Duodenal mucosa (tissue), 2 donors: ENCODE measurements around the gene PPP1R3C.

Source experiments
- H3K27ac ChIP-seq: one replicate; pipeline ENCODE4 v1.7.0; 2013; ENCODE audit warnings: low read depth, low read length
- H3K27me3 ChIP-seq, 2 donors: one replicate each; pipeline ENCODE4 v1.7.0; 2013; ENCODE audit warnings: low read length in 2 of 2, control low read depth in 1 of 2; ENCODE audit not compliant: insufficient read depth in 2 of 2, control insufficient read depth in 1 of 2
- H3K36me3 ChIP-seq, 2 donors: one replicate each; pipeline ENCODE4 v1.7.0; 2013; ENCODE audit warnings: low read length in 2 of 2, control low read depth in 1 of 2; ENCODE audit not compliant: insufficient read depth in 2 of 2, control insufficient read depth in 1 of 2
- H3K4me1 ChIP-seq, 2 donors: one replicate each; pipeline ENCODE4 v1.7.0; 2013; ENCODE audit warnings: low read length in 2 of 2, control low read depth in 1 of 2; ENCODE audit not compliant: insufficient read depth in 2 of 2, control insufficient read depth in 1 of 2
- H3K4me3 ChIP-seq, 2 donors: one replicate each; pipeline ENCODE4 v1.7.0; 2013; ENCODE audit warnings: low read length in 2 of 2, low read depth in 1 of 2
- H3K9ac ChIP-seq, 2 donors: one replicate each; pipeline ENCODE4 v1.7.0; 2013; ENCODE audit warnings: low read length in 2 of 2, low read depth in 1 of 2
- H3K9me3 ChIP-seq, 2 donors: one replicate each; pipeline ENCODE4 v1.7.0; 2013; ENCODE audit warnings: low read length in 2 of 2, control low read depth in 1 of 2; ENCODE audit not compliant: control insufficient read depth in 1 of 2

Gene PPP1R3C

GRCh38 chr10:91629715-91630549 is 2.9 kb downstream of the PPP1R3C start:
- Histone ChIP-seq H3K4me3 (peak overlapping the region; percentile 1 to 34), H3K4me1 (peaks cover 5 to 9% of the 10 kb centered on the region in 2 donors), H3K9me3 (no peaks in the 10 kb centered on the region), H3K9ac (no peak overlapping the region), H3K27ac (no peak overlapping the region), H3K27me3 (peaks cover 6 to 20% of the 10 kb centered on the region in 2 donors), H3K36me3 (peaks cover 0 to 7% of the 10 kb centered on the region in 2 donors)

- Histone ChIP-seq H3K4me3 (no peak overlapping the region), H3K27me3 (peaks cover 0 to 13% of the 10 kb centered on the region in 2 donors), H3K4me1 (peaks cover 3 to 6% of the 10 kb centered on the region in 2 donors), H3K36me3 (peaks cover 0 to 7% of the 10 kb centered on the region in 2 donors), H3K27ac (no peak overlapping the region), H3K9me3 (no peaks in the 10 kb centered on the region), H3K9ac (no peak overlapping the region)
These were observed 4.5 kb downstream of the PPP1R3C start for GRCh38 chr10:91628383-91628782.

GRCh38 chr10:91627344-91628102 is 5.3 kb downstream of the PPP1R3C start:
- Histone ChIP-seq H3K27ac (no peak overlapping the region), H3K36me3 (peaks cover 0 to 7% of the 10 kb centered on the region in 2 donors)

GRCh38 chr10:91626936-91627335 is 5.9 kb downstream of the PPP1R3C start:
- Histone ChIP-seq H3K4me3 (no peak overlapping the region), H3K4me1 (no peaks in the 10 kb centered on the region), H3K27me3 (peaks cover 0 to 2% of the 10 kb centered on the region in 2 donors), H3K36me3 (peaks cover 0 to 7% of the 10 kb centered on the region in 2 donors), H3K27ac (no peak overlapping the region), H3K9me3 (no peaks in the 10 kb centered on the region), H3K9ac (no peak overlapping the region)

More at GRCh38 chr10:91627344-91628102, 5.3 kb downstream of the PPP1R3C start:
- Histone ChIP-seq H3K4me1 (no peaks in the 10 kb centered on the region), H3K4me3 (no peak overlapping the region), H3K9me3 (no peaks in the 10 kb centered on the region), H3K9ac (no peak overlapping the region), H3K27me3 (peaks cover 0 to 8% of the 10 kb centered on the region in 2 donors)

GRCh38 chr10:91624633-91625032 is 8.2 kb downstream of the PPP1R3C start:
- H3K4me3 ChIP-seq: no peak overlapping the region

GRCh38 chr10:91622601-91623000 is 10.3 kb downstream of the PPP1R3C start:
- no peaks in the 10 kb centered on the region for H3K4me1 ChIP-seq
- H3K36me3 ChIP-seq: no peaks in the 10 kb centered on the region
- H3K27me3 ChIP-seq: no peaks in the 10 kb centered on the region
- no peak overlapping the region for H3K9ac ChIP-seq
- no peak overlapping the region for H3K27ac ChIP-seq
- no peak overlapping the region for H3K4me3 ChIP-seq
- H3K9me3 ChIP-seq: no peaks in the 10 kb centered on the region

More at GRCh38 chr10:91624633-91625032, 8.2 kb downstream of the PPP1R3C start:
- Histone ChIP-seq H3K9me3 (no peaks in the 10 kb centered on the region), H3K9ac (no peak overlapping the region), H3K27me3 (no peaks in the 10 kb centered on the region), H3K4me1 (no peaks in the 10 kb centered on the region), H3K36me3 (no peaks in the 10 kb centered on the region), H3K27ac (no peak overlapping the region)

- Histone ChIP-seq H3K4me3 (no peak overlapping the region), H3K4me1 (no peaks in the 10 kb centered on the region), H3K27ac (no peak overlapping the region), H3K9ac (no peak overlapping the region), H3K9me3 (no peaks in the 10 kb centered on the region), H3K27me3 (no peaks in the 10 kb centered on the region), H3K36me3 (no peaks in the 10 kb centered on the region)
These were observed 11.3 kb downstream of the PPP1R3C start for GRCh38 chr10:91621483-91622113.

- no peaks in the 10 kb centered on the region for H3K27me3 ChIP-seq
- H3K27ac ChIP-seq: peak overlapping the region; percentile 25
- H3K9me3 ChIP-seq: no peaks in the 10 kb centered on the region
- H3K9ac ChIP-seq: no peak overlapping the region
- H3K4me3 ChIP-seq: no peak overlapping the region
- H3K36me3 ChIP-seq: no peaks in the 10 kb centered on the region
- H3K4me1 ChIP-seq: peaks cover 0 to 6% of the 10 kb centered on the region in 2 donors
These were observed 15.7 kb downstream of the PPP1R3C start for GRCh38 chr10:91617072-91617609.

GRCh38 chr10:91616137-91616536 is 16.7 kb downstream of the PPP1R3C start:
- Histone ChIP-seq H3K9me3 (no peaks in the 10 kb centered on the region), H3K4me3 (no peak overlapping the region), H3K27me3 (no peaks in the 10 kb centered on the region), H3K27ac (no peak overlapping the region), H3K36me3 (no peaks in the 10 kb centered on the region), H3K9ac (no peak overlapping the region), H3K4me1 (peaks cover 0 to 6% of the 10 kb centered on the region in 2 donors)
